Activated naive CD8-positive, alpha-beta T cell treated with anti-CD3 and anti-CD28 coated beads, Interleukin-2, amount 50 U/mL, for 24 hours (primary cell): Measurements from ENCODE around the gene MED7.

Source experiments
- ATAC-seq: fragments of 150-1000 bp; cut with Tn5 transposase; one replicate; pipeline ENCODE4 v1.10.0; 2021
- DNase-seq: peaks from one replicate; pipeline ENCODE4 v3.0.0; 2021
- H3K27ac Mint-ChIP-seq: one replicate; pipeline ENCODE4 v1.8.0; 2021; ENCODE audit warnings: mild to moderate bottlenecking, mixed read lengths
- H3K27me3 Mint-ChIP-seq: one replicate; pipeline ENCODE4 v1.8.0; 2021; ENCODE audit warnings: mixed read lengths
- H3K36me3 Mint-ChIP-seq: one replicate; pipeline ENCODE4 v1.8.0; 2021; ENCODE audit warnings: low read depth, mixed read lengths
- H3K4me1 Mint-ChIP-seq: one replicate; pipeline ENCODE4 v1.8.0; 2021; ENCODE audit warnings: mixed read lengths
- H3K4me3 Mint-ChIP-seq: one replicate; pipeline ENCODE4 v1.8.0; 2021; ENCODE audit warnings: mild to moderate bottlenecking, moderate library complexity, mixed read lengths
- H3K9me3 Mint-ChIP-seq: one replicate; pipeline ENCODE4 v1.8.0; 2021; ENCODE audit warnings: mixed read lengths

MED7 gene

DNA sequence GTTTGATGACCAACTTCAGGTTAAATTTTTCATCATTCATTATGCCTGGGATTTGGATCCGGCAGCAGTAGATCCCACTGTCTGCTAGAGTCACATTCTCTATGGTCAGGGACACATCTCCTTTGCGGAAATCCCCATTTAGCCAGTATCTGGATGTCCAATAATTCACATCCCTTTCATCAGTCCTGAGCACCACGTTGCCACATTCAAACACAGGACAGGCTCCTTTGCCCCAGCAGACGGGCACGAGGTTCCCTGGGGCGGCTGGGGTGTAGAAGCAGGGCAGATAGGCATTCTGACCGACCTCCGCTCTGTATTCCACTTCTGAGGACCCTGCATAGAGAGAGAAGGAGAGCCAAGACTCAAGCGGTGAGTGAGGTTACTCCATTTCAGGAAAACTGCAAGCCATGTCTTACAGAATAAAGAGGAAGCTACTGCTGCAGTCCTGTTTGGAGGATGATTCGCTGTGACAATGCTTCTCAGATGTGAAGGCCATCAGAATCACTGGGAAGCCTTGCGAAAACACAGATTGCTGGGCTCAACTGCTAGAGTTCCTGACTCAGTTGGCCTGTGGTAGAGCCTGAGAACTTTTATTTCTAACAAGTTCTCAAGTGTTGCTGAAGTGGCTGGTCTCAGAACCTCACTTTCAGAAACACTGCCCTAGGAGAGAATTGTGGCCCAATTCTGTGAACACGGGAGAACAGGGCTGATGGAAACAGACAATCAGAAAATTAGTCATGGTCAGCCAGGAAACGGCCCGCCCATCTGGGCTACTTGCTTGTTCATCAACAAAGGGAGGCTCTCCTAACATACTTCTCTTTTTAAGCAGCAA is 35.8 kb downstream of the MED7 start:
- Mint-ChIP-seq H3K4me3 (peak overlapping the region; percentile 80), H3K27ac (peak overlapping the region; percentile 79), H3K27me3 (no peaks in the 10 kb centered on the region), H3K36me3 (peaks cover 17% of the 10 kb centered on the region), H3K9me3 (no peaks in the 10 kb centered on the region), H3K4me1 (peaks cover 62% of the 10 kb centered on the region)
- peak; percentile 51 for DNase-seq
- peak; percentile 47 for ATAC-seq

DNA sequence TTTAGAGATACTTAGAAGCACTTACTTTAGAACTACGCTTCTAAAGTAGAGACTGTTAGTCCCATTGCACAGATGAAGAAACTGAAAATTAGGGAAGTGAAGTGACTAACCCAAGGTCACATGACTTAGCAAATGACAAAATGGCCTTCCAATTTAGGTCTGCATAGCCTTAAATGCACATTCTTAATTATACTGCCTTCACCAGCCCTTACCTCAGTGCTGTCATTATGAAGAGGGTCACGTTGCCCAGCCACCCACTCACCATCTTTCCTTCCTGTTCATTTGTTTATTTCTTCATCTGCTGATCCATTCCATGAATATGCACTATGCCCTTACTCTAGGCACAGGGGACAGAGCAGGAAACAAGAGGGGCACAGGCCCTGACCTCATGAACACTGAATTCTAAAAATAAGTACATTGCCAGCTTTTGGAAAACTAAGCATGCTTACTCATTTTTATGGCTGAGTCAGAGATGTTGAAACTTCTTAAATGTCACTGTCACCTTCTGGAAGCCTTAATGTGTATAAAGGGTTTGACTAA is 42.5 kb downstream of the MED7 start:
- Mint-ChIP-seq H3K27ac (peak overlapping the region; percentile 96), H3K4me1 (peaks cover 41% of the 10 kb centered on the region), H3K4me3 (peak overlapping the region; percentile 56), H3K9me3 (no peaks in the 10 kb centered on the region), H3K27me3 (no peaks in the 10 kb centered on the region), H3K36me3 (peaks cover 27% of the 10 kb centered on the region)
- DNase-seq (peak; percentile 42), ATAC-seq (peak; percentile 99)

DNA sequence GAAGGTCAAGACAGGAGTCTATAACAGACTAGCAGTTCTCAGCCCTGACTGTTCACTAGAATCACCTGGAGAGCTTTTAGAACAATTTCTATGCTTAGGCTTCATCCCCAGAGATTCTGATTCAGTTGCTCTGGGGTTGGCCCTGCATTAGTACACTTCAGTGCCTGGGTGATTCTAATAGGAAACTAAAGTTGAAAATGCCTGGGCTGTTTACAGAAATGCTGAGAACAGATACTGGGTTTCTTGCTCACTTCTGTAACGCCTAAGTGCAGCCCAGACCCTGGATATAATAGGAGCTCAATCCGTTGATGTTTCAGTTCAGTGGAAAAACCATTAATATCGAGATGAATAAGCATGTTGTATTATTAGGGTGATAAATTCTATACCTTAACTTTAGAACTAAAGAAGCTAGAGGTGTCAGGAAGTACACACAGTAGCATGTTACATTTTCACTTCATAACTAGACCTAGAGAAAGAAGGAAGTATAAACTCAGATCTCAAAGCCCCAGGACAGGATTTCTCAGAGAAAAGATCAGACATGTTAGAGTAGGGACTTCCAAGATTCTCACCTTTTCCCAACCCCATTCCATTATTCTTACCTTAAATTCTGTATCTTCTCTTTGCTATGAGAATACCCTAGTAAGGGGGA is 54.2 kb downstream of the MED7 start:
- Mint-ChIP-seq H3K27me3 (no peaks in the 10 kb centered on the region), H3K36me3 (peaks cover 27% of the 10 kb centered on the region), H3K4me3 (no peak overlapping the region), H3K9me3 (no peaks in the 10 kb centered on the region), H3K4me1 (no peaks in the 10 kb centered on the region), H3K27ac (no peak overlapping the region)
- DNase-seq, result no peak
- no peak for ATAC-seq
